Measurements from ENCODE around the gene TSNAXIP1.

Gene TSNAXIP1

GRCh38 chr16:67782567-67783352 is 23.9 kb upstream of the TSNAXIP1 start:
- no peak for DNase-seq (ENCODE audit: low read depth)
- H3K4me3 ChIP-seq (ENCODE audit: low read length): no peak overlapping the region
- no peak for TF ChIP-seq CTCF (conservative IDR thresholded peaks at IDR 0.05; ENCODE audit: low read depth, low read length)

- H3K4me3 ChIP-seq (ENCODE audit: low read length): no peak overlapping the region
- no peak for TF ChIP-seq CTCF (conservative IDR thresholded peaks at IDR 0.05; ENCODE audit: low read depth, low read length)
- no peak for DNase-seq (ENCODE audit: low read depth)
Measured at GRCh38 chr16:67783353-67783725, 23.4 kb upstream of the TSNAXIP1 start.

- TF ChIP-seq CTCF (conservative IDR thresholded peaks at IDR 0.05; ENCODE audit: low read depth, low read length): no peak
- no peak overlapping the region for H3K4me3 ChIP-seq (ENCODE audit: low read length)
- no peak for DNase-seq (ENCODE audit: low read depth)
Measured at GRCh38 chr16:67786491-67786890, 20.2 kb upstream of the TSNAXIP1 start.

GRCh38 chr16:67790071-67790470 is 16.6 kb upstream of the TSNAXIP1 start:
- TF ChIP-seq CTCF (conservative IDR thresholded peaks at IDR 0.05; ENCODE audit: low read depth, low read length): no peak
- H3K4me3 ChIP-seq (ENCODE audit: low read length): no peak overlapping the region
- DNase-seq (ENCODE audit: low read depth): no peak

- no peak overlapping the region for H3K4me3 ChIP-seq (ENCODE audit: low read length)
- TF ChIP-seq CTCF (conservative IDR thresholded peaks at IDR 0.05; ENCODE audit: low read depth, low read length): no peak
- no peak for DNase-seq (ENCODE audit: low read depth)
Measured at GRCh38 chr16:67796099-67796718, 10.5 kb upstream of the TSNAXIP1 start.

GRCh38 chr16:67800338-67800926 is 6.3 kb upstream of the TSNAXIP1 start:
- no peak for TF ChIP-seq CTCF (conservative IDR thresholded peaks at IDR 0.05; ENCODE audit: low read depth, low read length)
- no peak for DNase-seq (ENCODE audit: low read depth)
- H3K4me3 ChIP-seq (ENCODE audit: low read length): no peak overlapping the region

Data from retinal pigment epithelial cell (primary cell).